ENCODE data around the gene PRUNE1.

The PRUNE1 gene

GRCh38 chr1:151054971-151055547 is 46.8 kb downstream of the PRUNE1 start:
- no peak for DNase-seq

- DNase-seq = no peak
These were observed 47.3 kb downstream of the PRUNE1 start for GRCh38 chr1:151055581-151055980.

- no peak for DNase-seq
These were observed 47.9 kb downstream of the PRUNE1 start for GRCh38 chr1:151056149-151056548.

GRCh38 chr1:151058692-151059091 is 50.4 kb downstream of the PRUNE1 start:
- peak in 1 of 2 experiments; percentile 58 for DNase-seq

GRCh38 chr1:151059109-151060006 is 51.1 kb downstream of the PRUNE1 start, which contains the start of gene CDC42SE1:
CDC42SE1 (minus strand) TSS chr1:151059622; CDS start chr1:151055730, 3,892 bp downstream.
- DNase-seq = peak; percentile 61 to 86

- DNase-seq = peak; percentile 73 to 83
These were observed 51.9 kb downstream of the PRUNE1 start, which contains the start of gene MLLT11 for GRCh38 chr1:151060007-151060656. MLLT11 (plus strand) TSS chr1:151060397; CDS start chr1:151067225, 6,828 bp downstream.

GRCh38 chr1:151060657-151061421 is 52.6 kb downstream of the PRUNE1 start:
- peak; percentile 18 to 36 for DNase-seq

- no peak for DNase-seq
These were observed 53.5 kb downstream of the PRUNE1 start for GRCh38 chr1:151061704-151062103.

- no peak for DNase-seq
These were observed 54.6 kb downstream of the PRUNE1 start for GRCh38 chr1:151062741-151063371.

GRCh38 chr1:151065089-151065645 is 56.9 kb downstream of the PRUNE1 start:
- DNase-seq = no peak

GRCh38 chr1:151067185-151067584 is 58.9 kb downstream of the PRUNE1 start:
- DNase-seq = no peak

- DNase-seq = no peak
These were observed 60.8 kb downstream of the PRUNE1 start for GRCh38 chr1:151069103-151069486.

GRCh38 chr1:151070474-151071276 is 62.4 kb downstream of the PRUNE1 start, which contains the start of gene GABPB2:
GABPB2 (plus strand) TSS chr1:151070761; CDS start chr1:151088190, 17,429 bp downstream.
- DNase-seq = peak; percentile 96 to 97

GRCh38 chr1:151072224-151072623 is 64.0 kb downstream of the PRUNE1 start:
- no peak for DNase-seq

Measured in NCI-H446 (cell line).